ENCODE data around the gene AP1G1. TPM values are rescaled to one million over a fixed set of nuclear protein-coding genes. Genes with fewer than 3 reads are reported as not detected.
A peak's percentile ranks its signal among the peaks of the same experiment; 100 is the strongest.
"Not testable (repeated sequence)": the region's sequence is repeated elsewhere in the genome, so short reads cannot be mapped to it uniquely, and the experiment has no call there.

The AP1G1 gene
- total RNA-seq, 1 donor from 2014 or later, result 96.1 TPM

GRCh38 chr16:71810155-71810530 lies 1.5 kb upstream of the AP1G1 start:
- not testable (repeated sequence) for DNase-seq (ENCODE audit: low spot score)

- DNase-seq (ENCODE audit: low spot score), result peak; percentile 26
Observed at GRCh38 chr16:71807905-71808592, 585 bp downstream of the AP1G1 start.

- no peak for DNase-seq (ENCODE audit: low spot score)
Observed at GRCh38 chr16:71803305-71803690, 5.3 kb downstream of the AP1G1 start.

GRCh38 chr16:71796501-71797097 lies 12.0 kb downstream of the AP1G1 start:
- no peak for DNase-seq (ENCODE audit: low spot score)

- no peak for DNase-seq (ENCODE audit: low spot score)
Observed at GRCh38 chr16:71794943-71795342, 13.7 kb downstream of the AP1G1 start.

- no peak for DNase-seq (ENCODE audit: low spot score)
Observed at GRCh38 chr16:71794018-71794417, 14.6 kb downstream of the AP1G1 start.

GRCh38 chr16:71792176-71792575 lies 16.5 kb downstream of the AP1G1 start:
- no peak for DNase-seq (ENCODE audit: low spot score)

- not testable (repeated sequence) for DNase-seq (ENCODE audit: low spot score)
Observed at GRCh38 chr16:71790329-71790728, 18.3 kb downstream of the AP1G1 start.

GRCh38 chr16:71789136-71789535 lies 19.5 kb downstream of the AP1G1 start:
- no peak for DNase-seq (ENCODE audit: low spot score)

GRCh38 chr16:71788578-71788977 lies 20.1 kb downstream of the AP1G1 start:
- no peak for DNase-seq (ENCODE audit: low spot score)

- not testable (repeated sequence) for DNase-seq (ENCODE audit: low spot score)
Observed at GRCh38 chr16:71785143-71785542, 23.5 kb downstream of the AP1G1 start.

GRCh38 chr16:71784093-71784492 lies 24.5 kb downstream of the AP1G1 start:
- DNase-seq (ENCODE audit: low spot score), result no peak

- peak; percentile 15 for DNase-seq (ENCODE audit: low spot score)
Observed at GRCh38 chr16:71781741-71782140, 26.9 kb downstream of the AP1G1 start.

GRCh38 chr16:71780521-71781089 lies 28.0 kb downstream of the AP1G1 start:
- no peak for DNase-seq (ENCODE audit: low spot score)

- DNase-seq (ENCODE audit: low spot score), result no peak
Observed at GRCh38 chr16:71778780-71779179, 29.9 kb downstream of the AP1G1 start.

- DNase-seq (ENCODE audit: low spot score), result no peak
Observed at GRCh38 chr16:71777329-71777728, 31.3 kb downstream of the AP1G1 start.

- DNase-seq (ENCODE audit: low spot score), result no peak
Observed at GRCh38 chr16:71775949-71776348, 32.7 kb downstream of the AP1G1 start.

GRCh38 chr16:71771571-71771970 lies 37.1 kb downstream of the AP1G1 start:
- DNase-seq (ENCODE audit: low spot score), result no peak

- DNase-seq (ENCODE audit: low spot score), result no peak
Observed at GRCh38 chr16:71769222-71769621, 39.4 kb downstream of the AP1G1 start.

GRCh38 chr16:71767060-71767900 lies 41.4 kb downstream of the AP1G1 start:
- peak; percentile 42 for DNase-seq (ENCODE audit: low spot score)

- no peak for DNase-seq (ENCODE audit: low spot score)
Observed at GRCh38 chr16:71762186-71762585, 46.4 kb downstream of the AP1G1 start.

GRCh38 chr16:71761097-71761496 lies 47.5 kb downstream of the AP1G1 start:
- DNase-seq (ENCODE audit: low spot score), result no peak
